CD4-positive, alpha-beta T cell (primary cell): ENCODE results near the gene LRPAP1. TPM values are rescaled to one million over a fixed set of nuclear protein-coding genes. Genes with fewer than 3 reads are reported as not detected.

ENCODE experiments used
- ATAC-seq: fragments of 200-7000 bp; cut with Tn5 transposase; one replicate; pipeline ENCODE4 v1.10.0; 2022; ENCODE audit warnings: mild to moderate bottlenecking; ENCODE audit not compliant: poor library complexity
- CTCF ChIA-PET: fragments of 350-600 bp; sonication (Branson Sonifier 250); formaldehyde crosslinking; loops from one replicate; lab custom pipeline; 2021; ENCODE audit warnings: antibody characterized with exemption, inconsistent platforms; lab: Charles Lee
- POLR2A ChIA-PET: fragments of 350-600 bp; sonication (Branson Sonifier 250); formaldehyde crosslinking; loops from one replicate; lab custom pipeline; 2021; ENCODE audit warnings: antibody characterized with exemption, inconsistent platforms; lab: Charles Lee
- DNase-seq, 14 experiments: peaks; one replicate each; pipeline ENCODE4 v3.0.0-alpha.2; 2013 to 2020; ENCODE audit warnings: mixed read lengths in 2 of 14
- H3K27ac ChIP-seq, 2 donors: one replicate each; pipeline versions ENCODE4 v1.5.1 to v1.7.0; 2013; ENCODE audit warnings: low read length in 2 of 2, low read depth in 1 of 2, mild to moderate bottlenecking in 1 of 2
- H3K27me3 ChIP-seq, 2 experiments: 1 replicate in 1 of 2; 2 replicates in 1 of 2; pipeline versions ENCODE4 v1.6.1 to v1.7.0; 2013; ENCODE audit warnings: low read length in 2 of 2, control low read depth in 1 of 2, mild to moderate bottlenecking in 1 of 2, moderate library complexity in 1 of 2; ENCODE audit not compliant: insufficient read depth in 2 of 2, control insufficient read depth in 1 of 2
- H3K36me3 ChIP-seq: one replicate; pipeline ENCODE4 v1.6.1; 2013; ENCODE audit warnings: low read length, control low read depth; ENCODE audit not compliant: insufficient read depth
- H3K4me1 ChIP-seq: one replicate; pipeline ENCODE4 v1.6.1; 2013; ENCODE audit warnings: low read length, control low read depth; ENCODE audit not compliant: insufficient read depth
- H3K4me3 ChIP-seq: one replicate; pipeline ENCODE4 v1.5.1; 2013; ENCODE audit warnings: mild to moderate bottlenecking, low read length, moderate library complexity
- H3K9me3 ChIP-seq, 2 experiments: 1 replicate in 1 of 2; 2 replicates in 1 of 2; pipeline versions ENCODE4 v1.6.1 to v1.7.0; 2013; ENCODE audit warnings: low read length in 2 of 2, mild to moderate bottlenecking in 2 of 2, control low read depth in 1 of 2, moderate library complexity in 1 of 2; ENCODE audit not compliant: control insufficient read depth in 1 of 2, insufficient read depth in 1 of 2
- H3K27ac Mint-ChIP-seq: one replicate; pipeline ENCODE4 v1.8.0; 2020; ENCODE audit warnings: mixed read lengths
- H3K27me3 Mint-ChIP-seq: one replicate; pipeline ENCODE4 v1.8.0; 2021; ENCODE audit warnings: mixed read lengths
- H3K36me3 Mint-ChIP-seq: one replicate; pipeline ENCODE4 v1.8.0; 2021; ENCODE audit warnings: low read depth, mixed read lengths
- H3K4me1 Mint-ChIP-seq: one replicate; pipeline ENCODE4 v1.8.0; 2021; ENCODE audit warnings: low read depth, mixed read lengths
- H3K4me3 Mint-ChIP-seq: one replicate; pipeline ENCODE4 v1.8.0; 2020; ENCODE audit warnings: mild to moderate bottlenecking, mixed read lengths
- H3K9me3 Mint-ChIP-seq: one replicate; pipeline ENCODE4 v1.8.0; 2020; ENCODE audit warnings: mixed read lengths
- intact Hi-C, 2 experiments: fragments of 100-400 bp; cut with DNase I in 1 of 2; cut with micrococcal nuclease in 1 of 2; formaldehyde crosslinking; loops; one replicate each; pipeline versions ENCODE4 v1.15.1 to v1.9.0; 2023 to 2025; cut with DNase I, micrococcal nuclease
- total RNA-seq, 174 experiments: library from RNA in 2 of 174; stranded (reverse) in 2 of 174; gene quantifications; one replicate each; pipeline ENCODE4 v1.2.3 and lab custom pipeline; 2021 to 2026
- TF ChIP-seq, protein P1 (sequence below): fragments of 200-600 bp; IDR thresholded peaks from one replicate; pipeline ENCODE4 v1.8.0; 2022; ENCODE audit warnings: antibody characterized with exemption, mild to moderate bottlenecking

LRPAP1 gene
- total RNA-seq, 2 experiments from 2014 or later: 84.2 to 88.0 TPM

- H3K27ac ChIP-seq: no peak overlapping the region
- no peak for DNase-seq
- peaks cover 0 to 18% of the 10 kb centered on the region in 2 experiments for H3K9me3 ChIP-seq
- POLR2A ChIA-PET: no interaction called here
- H3K4me1 ChIP-seq: no peaks in the 10 kb centered on the region
- H3K27me3 ChIP-seq: no peaks in the 10 kb centered on the region
- Mint-ChIP-seq H3K36me3 (peaks cover 88% of the 10 kb centered on the region), H3K27me3 (no peaks in the 10 kb centered on the region), H3K4me3 (no peak overlapping the region), H3K9me3 (no peaks in the 10 kb centered on the region), H3K4me1 (no peaks in the 10 kb centered on the region), H3K27ac (no peak overlapping the region)
- no peak for ATAC-seq
- intact Hi-C loops: no loop called here
- CTCF ChIA-PET: no interaction called here
- peaks cover 76% of the 10 kb centered on the region for H3K36me3 ChIP-seq
- TF ChIP-seq, protein P1, sequence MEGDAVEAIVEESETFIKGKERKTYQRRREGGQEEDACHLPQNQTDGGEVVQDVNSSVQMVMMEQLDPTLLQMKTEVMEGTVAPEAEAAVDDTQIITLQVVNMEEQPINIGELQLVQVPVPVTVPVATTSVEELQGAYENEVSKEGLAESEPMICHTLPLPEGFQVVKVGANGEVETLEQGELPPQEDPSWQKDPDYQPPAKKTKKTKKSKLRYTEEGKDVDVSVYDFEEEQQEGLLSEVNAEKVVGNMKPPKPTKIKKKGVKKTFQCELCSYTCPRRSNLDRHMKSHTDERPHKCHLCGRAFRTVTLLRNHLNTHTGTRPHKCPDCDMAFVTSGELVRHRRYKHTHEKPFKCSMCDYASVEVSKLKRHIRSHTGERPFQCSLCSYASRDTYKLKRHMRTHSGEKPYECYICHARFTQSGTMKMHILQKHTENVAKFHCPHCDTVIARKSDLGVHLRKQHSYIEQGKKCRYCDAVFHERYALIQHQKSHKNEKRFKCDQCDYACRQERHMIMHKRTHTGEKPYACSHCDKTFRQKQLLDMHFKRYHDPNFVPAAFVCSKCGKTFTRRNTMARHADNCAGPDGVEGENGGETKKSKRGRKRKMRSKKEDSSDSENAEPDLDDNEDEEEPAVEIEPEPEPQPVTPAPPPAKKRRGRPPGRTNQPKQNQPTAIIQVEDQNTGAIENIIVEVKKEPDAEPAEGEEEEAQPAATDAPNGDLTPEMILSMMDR: no peak
- H3K4me3 ChIP-seq: no peak overlapping the region
Measured at GRCh38 chr4:3511187-3511586, 21.0 kb downstream of the LRPAP1 start.

DNA sequence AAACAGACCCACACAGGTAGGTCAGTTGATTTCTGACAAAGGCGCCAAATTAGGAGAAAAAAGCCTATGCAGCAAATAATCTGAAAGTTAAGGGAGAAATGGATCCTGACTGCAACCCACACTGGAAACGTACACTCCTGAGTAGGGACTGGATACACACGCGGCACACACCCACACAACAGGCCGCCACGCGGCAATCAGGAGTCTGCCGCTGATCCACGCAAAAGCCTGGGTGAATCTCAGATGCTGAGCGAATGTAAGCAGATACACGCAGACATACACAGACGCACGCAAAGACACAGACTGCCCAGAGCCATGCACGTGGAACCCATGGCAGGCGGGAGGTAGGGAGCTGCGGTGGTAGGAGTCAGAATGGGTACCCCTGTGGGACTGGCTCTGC, 21.7 kb downstream of the LRPAP1 start:
- ChIA-PET CTCF (no interaction called here), POLR2A (no interaction called here)
- Mint-ChIP-seq H3K4me3 (no peak overlapping the region), H3K27ac (no peak overlapping the region), H3K4me1 (no peaks in the 10 kb centered on the region), H3K27me3 (no peaks in the 10 kb centered on the region), H3K9me3 (no peaks in the 10 kb centered on the region), H3K36me3 (peaks cover 88% of the 10 kb centered on the region)
- TF ChIP-seq, protein P1: no peak
- no peak overlapping the region for H3K27ac ChIP-seq
- ATAC-seq (no peak), DNase-seq (no peak)
- no peak overlapping the region for H3K4me3 ChIP-seq
- peaks cover 0 to 18% of the 10 kb centered on the region in 2 experiments for H3K9me3 ChIP-seq
- intact Hi-C loops: no loop called here
- H3K4me1 ChIP-seq: no peaks in the 10 kb centered on the region
- H3K27me3 ChIP-seq: no peaks in the 10 kb centered on the region
- peaks cover 72% of the 10 kb centered on the region for H3K36me3 ChIP-seq

DNA sequence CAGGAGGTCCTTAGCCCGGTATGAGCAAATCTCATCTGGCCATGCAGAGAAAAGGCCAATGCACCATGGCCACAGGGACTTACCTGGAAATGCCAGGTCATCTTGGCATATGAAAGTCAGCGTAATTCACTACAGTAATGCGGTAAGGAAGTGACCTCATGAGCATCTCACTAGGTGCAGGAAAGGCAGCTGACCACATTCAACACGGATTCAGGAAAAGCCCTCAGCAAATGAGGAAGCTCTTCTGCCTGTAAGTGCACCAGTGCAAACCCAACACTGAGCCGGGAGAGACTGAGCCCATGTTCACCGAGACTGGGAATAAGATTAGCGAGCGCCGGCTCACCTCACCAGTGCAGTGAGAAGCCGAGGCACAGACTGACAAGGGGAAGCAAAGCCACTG, 23.7 kb downstream of the LRPAP1 start:
- Histone ChIP-seq H3K27ac (no peak overlapping the region), H3K27me3 (no peaks in the 10 kb centered on the region), H3K9me3 (peaks cover 0 to 18% of the 10 kb centered on the region in 2 experiments), H3K4me1 (no peaks in the 10 kb centered on the region), H3K36me3 (peaks cover 64% of the 10 kb centered on the region), H3K4me3 (no peak overlapping the region)
- no peak overlapping the region for H3K27ac Mint-ChIP-seq
- H3K4me3 Mint-ChIP-seq: no peak overlapping the region
- ATAC-seq (no peak), DNase-seq (no peak)
- TF ChIP-seq, protein P1: no peak
- CTCF ChIA-PET: no interaction called here
- peaks cover 80% of the 10 kb centered on the region for H3K36me3 Mint-ChIP-seq
- no peaks in the 10 kb centered on the region for H3K27me3 Mint-ChIP-seq
- intact Hi-C loops: no loop called here
- POLR2A ChIA-PET: no interaction called here
- no peaks in the 10 kb centered on the region for H3K4me1 Mint-ChIP-seq
- H3K9me3 Mint-ChIP-seq: no peaks in the 10 kb centered on the region
